ENCODE results near the gene ZSCAN20. TPM values are rescaled to one million over a fixed set of nuclear protein-coding genes. Genes with fewer than 3 reads are reported as not detected.

The ZSCAN20 gene
- total RNA-seq, 2 experiments from 2014 or later = 0.27 to 0.50 TPM

GRCh38 chr1:33462405-33463164, 9.9 kb upstream of the ZSCAN20 start:
- no peak for TF ChIP-seq CTCF (IDR thresholded peaks at IDR 0.05)
- H3K4me1 Mint-ChIP-seq (ENCODE audit: low read depth) = no peaks in the 10 kb centered on the region
- no peaks in the 10 kb centered on the region for H3K9me3 Mint-ChIP-seq
- H3K36me3 Mint-ChIP-seq (ENCODE audit: low read depth) = no peaks in the 10 kb centered on the region
- H3K4me3 Mint-ChIP-seq = no peak overlapping the region
- Histone ChIP-seq H3K36me3 (ENCODE audit: insufficient read depth, low read length) (no peaks in the 10 kb centered on the region), H3K27ac (ENCODE audit: low read depth in 1 of 2, low read length in 2 of 2) (no peak overlapping the region), H3K4me1 (ENCODE audit: insufficient read depth, low read length) (peaks cover 3% of the 10 kb centered on the region), H3K27me3 (ENCODE audit: control insufficient read depth in 1 of 2, insufficient read depth in 2 of 2, low read length in 2 of 2) (no peaks in the 10 kb centered on the region), H3K4me3 (ENCODE audit: low read length) (no peak overlapping the region), H3K9me3 (ENCODE audit: control insufficient read depth in 1 of 2, insufficient read depth in 1 of 2, low read length in 2 of 2) (no peaks in the 10 kb centered on the region)
- no peak for DNase-seq
- intact Hi-C loops (cut with DNase I, micrococcal nuclease) = no loop called here
- POLR2A ChIA-PET = no interaction called here
- ATAC-seq (ENCODE audit: poor library complexity) = no peak
- no peaks in the 10 kb centered on the region for H3K27me3 Mint-ChIP-seq
- CTCF ChIA-PET = no interaction called here
- H3K27ac Mint-ChIP-seq = no peak overlapping the region

DNA sequence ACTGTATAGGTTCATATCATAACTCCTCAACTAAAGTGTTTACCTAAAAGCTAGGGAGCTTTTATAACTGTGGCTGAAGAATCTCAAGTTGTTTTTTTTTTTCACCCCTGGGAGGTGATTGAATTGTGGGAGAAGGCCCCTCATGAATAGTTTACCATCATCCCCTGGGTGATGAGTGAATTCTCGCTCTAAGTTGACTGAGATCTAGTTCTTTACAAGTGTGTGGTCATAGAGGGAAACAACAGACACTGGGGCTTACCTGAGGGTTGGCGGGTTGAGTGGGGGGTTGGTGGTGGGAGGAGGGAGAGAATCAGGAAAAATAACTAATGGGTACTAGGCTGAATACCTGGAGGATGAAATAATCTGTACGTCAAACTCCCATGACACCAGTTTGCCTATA, 7.9 kb upstream of the ZSCAN20 start:
- TF ChIP-seq CTCF (IDR thresholded peaks at IDR 0.05) = no peak
- H3K27me3 Mint-ChIP-seq = no peaks in the 10 kb centered on the region
- intact Hi-C loops (cut with DNase I, micrococcal nuclease) = no loop called here
- ChIA-PET POLR2A (no interaction called here), CTCF (no interaction called here)
- no peak overlapping the region for H3K4me3 Mint-ChIP-seq
- H3K36me3 Mint-ChIP-seq (ENCODE audit: low read depth) = no peaks in the 10 kb centered on the region
- no peaks in the 10 kb centered on the region for H3K36me3 ChIP-seq (ENCODE audit: insufficient read depth, low read length)
- no peak overlapping the region for H3K27ac ChIP-seq (ENCODE audit: low read depth in 1 of 2, low read length in 2 of 2)
- no peaks in the 10 kb centered on the region for H3K4me1 Mint-ChIP-seq (ENCODE audit: low read depth)
- ATAC-seq (ENCODE audit: poor library complexity) = no peak
- no peaks in the 10 kb centered on the region for H3K9me3 Mint-ChIP-seq
- H3K27me3 ChIP-seq (ENCODE audit: control insufficient read depth in 1 of 2, insufficient read depth in 2 of 2, low read length in 2 of 2) = no peaks in the 10 kb centered on the region
- DNase-seq = no peak
- H3K9me3 ChIP-seq (ENCODE audit: control insufficient read depth in 1 of 2, insufficient read depth in 1 of 2, low read length in 2 of 2) = no peaks in the 10 kb centered on the region
- peaks cover 3% of the 10 kb centered on the region for H3K4me1 ChIP-seq (ENCODE audit: insufficient read depth, low read length)
- H3K4me3 ChIP-seq (ENCODE audit: low read length) = no peak overlapping the region
- H3K27ac Mint-ChIP-seq = no peak overlapping the region

DNA sequence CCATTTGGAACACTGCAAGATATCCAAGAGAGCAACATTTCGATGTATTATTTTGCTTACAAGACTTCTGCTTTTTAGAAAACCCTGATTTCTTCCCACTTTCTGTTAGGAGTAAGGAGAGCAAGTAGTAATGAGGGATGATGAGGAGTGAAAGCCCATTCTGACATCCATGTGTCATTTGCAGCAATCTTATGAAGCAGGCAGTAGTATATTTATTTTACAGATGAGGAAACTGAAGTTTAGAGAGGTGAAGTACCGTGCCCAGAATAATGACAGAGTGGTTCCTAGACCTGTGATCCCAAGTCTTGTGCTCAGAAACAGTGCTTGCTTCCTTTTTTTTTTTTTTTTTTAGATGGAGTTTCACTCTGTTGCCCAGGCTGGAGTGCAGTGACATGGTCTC, 7.1 kb upstream of the ZSCAN20 start:
- no peak overlapping the region for H3K27ac Mint-ChIP-seq
- no peaks in the 10 kb centered on the region for H3K27me3 Mint-ChIP-seq
- H3K36me3 Mint-ChIP-seq (ENCODE audit: low read depth) = no peaks in the 10 kb centered on the region
- no peak for ATAC-seq (ENCODE audit: poor library complexity)
- H3K4me1 Mint-ChIP-seq (ENCODE audit: low read depth) = peaks cover 7% of the 10 kb centered on the region
- POLR2A ChIA-PET = no interaction called here
- Histone ChIP-seq H3K27me3 (ENCODE audit: control insufficient read depth in 1 of 2, insufficient read depth in 2 of 2, low read length in 2 of 2) (no peaks in the 10 kb centered on the region), H3K4me3 (ENCODE audit: low read length) (no peak overlapping the region), H3K4me1 (ENCODE audit: insufficient read depth, low read length) (peaks cover 4% of the 10 kb centered on the region), H3K9me3 (ENCODE audit: control insufficient read depth in 1 of 2, insufficient read depth in 1 of 2, low read length in 2 of 2) (no peaks in the 10 kb centered on the region), H3K27ac (ENCODE audit: low read depth in 1 of 2, low read length in 2 of 2) (no peak overlapping the region), H3K36me3 (ENCODE audit: insufficient read depth, low read length) (no peaks in the 10 kb centered on the region)
- DNase-seq = no peak
- CTCF ChIA-PET = no interaction called here
- no peak for TF ChIP-seq CTCF (IDR thresholded peaks at IDR 0.05)
- H3K4me3 Mint-ChIP-seq = no peak overlapping the region
- H3K9me3 Mint-ChIP-seq = no peaks in the 10 kb centered on the region
- intact Hi-C loops (cut with DNase I, micrococcal nuclease) = loop anchor here in 1 of 2 experiments (5.0 kb wide), 1 partner anchor 78 kb away; no protein-coding TSS in a partner anchor
